Erythroblast (primary cell): Measurements from ENCODE around the gene CFAP161.

Experiments
- GATA1 ChIP-seq: IDR thresholded peaks from 2 replicates; pipeline ENCODE4 v1.6.1; 2011; ENCODE audit warnings: low read depth, mild to moderate bottlenecking, control low read depth, low read length, moderate library complexity
- POLR2A ChIP-seq: IDR thresholded peaks from 2 replicates; pipeline ENCODE4 v1.6.1; 2011; ENCODE audit warnings: mild to moderate bottlenecking, low read length

DNA sequence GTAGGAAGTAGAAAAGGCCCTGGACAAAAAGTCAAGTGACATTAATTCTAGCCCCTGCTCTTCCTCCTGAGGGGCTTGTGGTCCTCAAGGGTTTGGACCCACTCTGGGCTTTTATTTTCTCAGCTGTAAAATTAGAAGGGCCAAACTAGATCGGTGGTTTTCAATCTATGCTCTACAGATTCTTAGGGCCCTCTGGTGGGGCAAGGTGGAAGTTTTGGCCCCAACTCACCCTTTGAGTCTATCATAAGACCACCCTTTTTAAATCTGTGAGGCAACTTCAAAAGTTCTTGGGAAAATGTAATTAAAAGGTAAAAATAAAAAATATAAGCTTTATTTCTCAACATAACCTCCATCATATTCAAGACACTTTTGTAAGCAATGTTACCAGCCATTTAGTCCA, 25.6 kb upstream of the CFAP161 start:
- TF ChIP-seq POLR2A (no peak), GATA1 (no peak)
